SK-N-MC (cell line): Measurements from ENCODE around the gene ZNF644.

ENCODE experiments used
- EZH2 ChIP-seq: fragments of 200-600 bp; sonication (generic); IDR thresholded peaks from one replicate; pipeline ENCODE4 v1.6.1; 2017; ENCODE audit warnings: antibody characterized with exemption
- FOXP2 ChIP-seq: optimal IDR thresholded peaks from 2 replicates; pipeline ENCODE3; 2011; ENCODE audit warnings: mild to moderate bottlenecking, moderate library complexity; ENCODE audit not compliant: insufficient read depth; ENCODE audit errors: extremely low read length, control extremely low read depth
- POLR2AphosphoS5 ChIP-seq: IDR thresholded peaks from 2 replicates; pipeline ENCODE4 v1.6.1; 2012; ENCODE audit warnings: mild to moderate bottlenecking, low read depth, low read length, borderline replicate concordance

DNA sequence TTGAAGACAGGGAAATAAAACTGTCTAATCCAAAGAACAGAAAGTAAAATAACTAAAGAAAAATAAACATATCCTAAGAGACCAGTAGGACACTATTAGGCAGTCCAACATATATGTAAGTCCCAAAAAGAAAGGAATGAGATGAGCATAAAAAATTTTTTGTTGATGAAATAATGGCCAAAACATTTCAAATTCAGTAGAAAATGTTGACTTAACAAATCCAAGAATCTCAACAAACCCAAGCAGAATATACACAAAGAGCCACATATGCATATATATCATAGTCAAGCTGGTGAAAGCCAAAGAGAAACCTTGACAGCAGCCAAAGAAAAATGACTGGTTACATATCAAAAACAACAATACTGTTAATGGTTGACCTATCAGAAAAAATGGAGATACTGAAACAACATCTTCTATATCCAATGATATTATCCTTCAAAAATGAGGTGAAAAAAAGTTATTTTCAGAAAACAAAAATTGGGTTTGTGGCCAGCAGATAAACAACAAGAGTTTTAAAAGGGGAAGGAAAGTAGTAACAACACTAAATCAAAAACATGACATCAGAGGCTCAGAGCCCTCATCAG, 26.4 kb downstream of the ZNF644 start:
- TF ChIP-seq POLR2AphosphoS5 (no peak), EZH2 (no peak), FOXP2 (no peak)
